Stomach (tissue), 9 donors: Measurements from ENCODE around the gene KRTAP4-11. TPM values are rescaled to one million over a fixed set of nuclear protein-coding genes. Genes with fewer than 3 reads are reported as not detected.
"Not testable (repeated sequence)": the region's sequence is repeated elsewhere in the genome, so short reads cannot be mapped to it uniquely, and the experiment has no call there.

Source experiments
- DNase-seq, 2 donors: peaks; one replicate each; pipeline versions ENCODE4 v3.0.0 to v3.0.0-alpha.2; 2013 to 2019
- H3K27ac ChIP-seq, 5 donors: fragments of 200-600 bp in 4 of 5; sonication (generic) in 4 of 5; one replicate each; pipeline ENCODE4 v1.5.1; 2013 to 2019; ENCODE audit warnings: mild to moderate bottlenecking in 1 of 5, moderate library complexity in 1 of 5
- H3K27me3 ChIP-seq, 3 donors: fragments of 200-600 bp; sonication (generic); one replicate each; pipeline ENCODE4 v1.5.1; 2017 to 2019; ENCODE audit warnings: mixed run types in 1 of 3
- H3K36me3 ChIP-seq, 4 donors: fragments of 200-600 bp; sonication (generic); 1 replicate in 3 of 4; 2 replicates in 1 of 4; pipeline ENCODE4 v1.5.1; 2016 to 2019
- H3K4me1 ChIP-seq, 4 donors: fragments of 200-600 bp; sonication (generic); one replicate each; pipeline ENCODE4 v1.5.1; 2016 to 2019
- H3K4me3 ChIP-seq, 4 donors: fragments of 200-600 bp; sonication (generic) in 3 of 4; one replicate each; pipeline ENCODE4 v1.5.1; 2016 to 2019; ENCODE audit warnings: mild to moderate bottlenecking in 1 of 4
- H3K9me3 ChIP-seq, 4 donors: fragments of 200-600 bp; sonication (generic); one replicate each; pipeline ENCODE4 v1.5.1; 2016 to 2019
- CTCF ChIP-seq, 7 experiments: fragments of 450-650 bp in 4 of 7; fragments of 200-600 bp in 3 of 7; sonication (generic) in 3 of 7; IDR thresholded peaks; one replicate each; pipeline ENCODE4 v1.5.1; 2016 to 2019; ENCODE audit warnings: antibody characterized with exemption in 7 of 7, control low read depth in 2 of 7, mild to moderate bottlenecking in 1 of 7
- EP300 ChIP-seq: sonication (generic); formaldehyde crosslinking; IDR thresholded peaks from one replicate; pipeline ENCODE4 v1.6.1; 2017; ENCODE audit warnings: antibody characterized with exemption
- POLR2A ChIP-seq, 4 donors: fragments of 450-650 bp; IDR thresholded peaks; one replicate each; pipeline ENCODE4 v1.6.1; 2016; ENCODE audit warnings: antibody characterized with exemption in 4 of 4, control low read depth in 2 of 4, mild to moderate bottlenecking in 1 of 4, moderate library complexity in 1 of 4
- POLR2AphosphoS5 ChIP-seq, 3 donors: sonication (generic); formaldehyde crosslinking; IDR thresholded peaks; one replicate each; pipeline ENCODE4 v1.6.1; 2016; ENCODE audit warnings: antibody characterized with exemption in 3 of 3
- WGBS, 5 donors: extraction: QIAGEN DNeasy Blood & Tissue Kit in 3 of 5; methylation state at CpG; one replicate each; pipeline versions ENCODE4 v1.1.5 to v1.1.7; 2013 to 2018; 5-methylcytosine and 5-hydroxymethylcytosine counted together
- intact Hi-C: fragments of 100-400 bp; cut with DNase I; formaldehyde crosslinking; loops from one replicate; pipeline ENCODE4 v1.15.1; 2023; ENCODE audit warnings: low total_unique reads
- polyA plus RNA-seq, 3 donors: library from polyadenylated mRNA; stranded (reverse); fragments of 200-250 nt; gene quantifications; one replicate each; pipeline ENCODE4 v1.2.3, GENCODE V29; 2013
- total RNA-seq, 5 donors: library from RNA; depleted of rRNA; stranded (reverse); fragments of >200 nt; gene quantifications; one replicate each; pipeline versions ENCODE4 v1.1.0 to v1.2.3, GENCODE V29; 2014 to 2016
- donor health status: healthy with polysubstance abuse.
- donor health status: Bipolar disorder and iron deficiency.
- donor health status: healthy.

The KRTAP4-11 gene
- total and polyA plus RNA-seq, 8 donors, result not detected

- intact Hi-C loops, result no loop called here
- Histone ChIP-seq H3K36me3 (no peaks in the 10 kb centered on the region), H3K27ac (no peak overlapping the region), H3K27me3 (peaks cover 0 to 8% (median 6%) of the 10 kb centered on the region in 3 donors), H3K9me3 (no peaks in the 10 kb centered on the region), H3K4me1 (no peaks in the 10 kb centered on the region), H3K4me3 (no peak overlapping the region)
- no peak for DNase-seq
- 72 to 99% (median 97%) methylated on average over 2 of the region's 2 CpGs for WGBS, 5 donors
- TF ChIP-seq POLR2AphosphoS5 (IDR thresholded peaks at IDR 0.05), result no peak
Observed at GRCh38 chr17:41125064-41125463, 6.9 kb upstream of the KRTAP4-11 start.

- H3K27ac ChIP-seq, H3K4me3 ChIP-seq, H3K27me3 ChIP-seq, H3K9me3 ChIP-seq, DNase-seq, H3K36me3 ChIP-seq, intact Hi-C loops, H3K4me1 ChIP-seq: not testable (repeated sequence)
- WGBS, 5 donors, result 56 to 88% (median 75%) methylated on average over 2 to 3 of the region's 3 CpGs
Observed at GRCh38 chr17:41123991-41124371, 5.8 kb upstream of the KRTAP4-11 start, which contains the start of gene KRTAP4-12. Gene KRTAP4-12 (minus strand): TSS chr17:41124182. CDS start chr17:41124122, 60 bp downstream.

- H3K4me1 ChIP-seq, H3K4me3 ChIP-seq, H3K27me3 ChIP-seq, intact Hi-C loops, DNase-seq, H3K27ac ChIP-seq, H3K9me3 ChIP-seq, H3K36me3 ChIP-seq: not testable (repeated sequence)
- 68 to 82% (median 76%) methylated on average over 8 to 12 of the region's 12 CpGs for WGBS, 5 donors
Observed at GRCh38 chr17:41123292-41123990, 5.3 kb upstream of the KRTAP4-11 start.

- no peak overlapping the region for H3K4me3 ChIP-seq
- no peaks in the 10 kb centered on the region for H3K36me3 ChIP-seq
- WGBS, 5 donors, result 83 to 96% (median 92%) methylated on average over 2 of the region's 2 CpGs
- TF ChIP-seq CTCF (IDR thresholded peaks at IDR 0.05) (no peak), POLR2AphosphoS5 (IDR thresholded peaks at IDR 0.05) (no peak), EP300 (no peak), POLR2A (IDR thresholded peaks at IDR 0.05) (no peak)
- H3K27ac ChIP-seq, result no peak overlapping the region
- no peaks in the 10 kb centered on the region for H3K9me3 ChIP-seq
- no peak for DNase-seq
- intact Hi-C loops, result no loop called here
- peaks cover 0 to 17% (median 6%) of the 10 kb centered on the region in 3 donors for H3K27me3 ChIP-seq
- H3K4me1 ChIP-seq, result no peaks in the 10 kb centered on the region
Observed at GRCh38 chr17:41121742-41122141, 3.6 kb upstream of the KRTAP4-11 start.

- H3K27ac ChIP-seq, intact Hi-C loops, DNase-seq, H3K4me3 ChIP-seq, H3K4me1 ChIP-seq, H3K9me3 ChIP-seq, H3K36me3 ChIP-seq: not testable (repeated sequence)
- WGBS, 5 donors, result 52 to 64% (median 58%) methylated on average over 11 of the region's 11 CpGs
- H3K27me3 ChIP-seq, result peaks cover 0 to 28% (median 6%) of the 10 kb centered on the region in 3 donors
Observed at GRCh38 chr17:41119696-41120690, 1.8 kb upstream of the KRTAP4-11 start.

GRCh38 chr17:41118721-41119120, 548 bp upstream of the KRTAP4-11 start:
- H3K27me3 ChIP-seq, result peaks cover 0 to 31% (median 3%) of the 10 kb centered on the region in 3 donors
- H3K36me3 ChIP-seq, result no peaks in the 10 kb centered on the region
- H3K4me3 ChIP-seq, result no peak overlapping the region
- H3K9me3 ChIP-seq, result no peaks in the 10 kb centered on the region
- H3K4me1 ChIP-seq, result no peaks in the 10 kb centered on the region
- no peak overlapping the region for H3K27ac ChIP-seq
- TF ChIP-seq CTCF (IDR thresholded peaks at IDR 0.05) (no peak), EP300 (no peak), POLR2A (IDR thresholded peaks at IDR 0.05) (no peak), POLR2AphosphoS5 (IDR thresholded peaks at IDR 0.05) (no peak)
- intact Hi-C loops, result no loop called here
- 84 to 92% (median 89%) methylated on average over 4 of the region's 4 CpGs for WGBS, 5 donors
- no peak for DNase-seq
